ENCODE results near the gene MZT2B. TPM values are rescaled to one million over a fixed set of nuclear protein-coding genes. Genes with fewer than 3 reads are reported as not detected.
"Not testable (repeated sequence)": the region's sequence is repeated elsewhere in the genome, so short reads cannot be mapped to it uniquely, and the experiment has no call there.

Gene MZT2B
- total and polyA plus RNA-seq, 2 of the 13 experiments (the other 11 are each of a cell fraction or from before 2014, with no cell fraction given) = 253 to 410 TPM

- TF ChIP-seq GFI1 (CRISPR knock-in tag; IDR thresholded peaks at IDR 0.05; ENCODE audit: borderline replicate concordance) = peak; percentile 47; the same call in 1 of the 2 replicates
- peak; percentile 68 for TF ChIP-seq RFX3 (CRISPR knock-in tag; IDR thresholded peaks at IDR 0.05)
- peak; percentile 69 for TF ChIP-seq SAP130 (CRISPR knock-in tag; IDR thresholded peaks at IDR 0.05; ENCODE audit: low read depth)
- TF ChIP-seq GABPB1 (CRISPR knock-in tag; IDR thresholded peaks at IDR 0.05) = peak; percentile 32; the same call in 1 of the 2 replicates
These were observed 37.1 kb upstream of the MZT2B start, which contains the start of gene CCDC74B (continued) for GRCh38 chr2:130145006-130145414.

- DNase-seq (ENCODE audit: low spot score); CTCF ChIA-PET (ENCODE audit: low intra/inter-chr PET ratio, low total read pairs); H2AFZ ChIP-seq (ENCODE audit: low read length); H3K27ac ChIP-seq (ENCODE audit: extremely low read length, insufficient read depth, low read length); ATAC-seq; POLR2A ChIA-PET; H3K9ac ChIP-seq (ENCODE audit: insufficient read depth, low read depth, low read length); FAIRE-seq; intact Hi-C loops (cut with micrococcal nuclease; ENCODE audit: unreplicated experiment); H3K4me2 ChIP-seq (ENCODE audit: low read depth, low read length); H3K79me2 ChIP-seq (ENCODE audit: insufficient read depth, low read length); H3K9me3 ChIP-seq (ENCODE audit: low read length); BruUV-seq (replicated peaks); H3K27me3 ChIP-seq (ENCODE audit: control insufficient read depth in 1 of 2, insufficient read depth in 2 of 2, low read length in 2 of 2); H3K4me1 ChIP-seq (ENCODE audit: insufficient read depth, low read length); H4K20me1 ChIP-seq (ENCODE audit: insufficient read depth, low read length); H3K4me3 ChIP-seq (replicated peaks in 1 of 3; ENCODE audit: insufficient read depth in 1 of 3, low read depth in 2 of 3, low read length in 3 of 3); in situ Hi-C loops (cut with HindIII; ENCODE audit: extremely low pct_ligation_motif_present, low pct_unique_long_range_greater_than_20kb): not testable (repeated sequence)
- H3K36me3 ChIP-seq (replicated peaks in 1 of 2; ENCODE audit: control insufficient read depth in 1 of 2, insufficient read depth in 2 of 2, low read length in 2 of 2) = peaks cover 5 to 15% of the 10 kb centered on the region in 2 experiments; a peak in 4 of 5 replicates
- WGBS (ENCODE audit: low lambda C conversion rate) = 36% methylated on average over 6 of the region's 6 CpGs
These were observed 33.5 kb upstream of the MZT2B start for GRCh38 chr2:130148515-130148914.

- no peaks in the 10 kb centered on the region for H3K4me1 ChIP-seq (ENCODE audit: insufficient read depth, low read length)
- ChIA-PET POLR2A (no interaction called here), CTCF (ENCODE audit: low intra/inter-chr PET ratio, low total read pairs) (no interaction called here)
- no peak overlapping the region for H3K27ac ChIP-seq (ENCODE audit: extremely low read length, insufficient read depth, low read length)
- H2AFZ ChIP-seq (ENCODE audit: low read length) = no peak overlapping the region
- H3K27me3 ChIP-seq (ENCODE audit: control insufficient read depth in 1 of 2, insufficient read depth in 2 of 2, low read length in 2 of 2) = no peaks in the 10 kb centered on the region
- WGBS (ENCODE audit: low lambda C conversion rate) = 96% methylated on average over 23 of the region's 23 CpGs
- no peaks in the 10 kb centered on the region for H4K20me1 ChIP-seq (ENCODE audit: insufficient read depth, low read length)
- H3K4me3 ChIP-seq (replicated peaks in 1 of 3; ENCODE audit: insufficient read depth in 1 of 3, low read depth in 2 of 3, low read length in 3 of 3) = no peak overlapping the region
- intact Hi-C loops (cut with micrococcal nuclease; ENCODE audit: unreplicated experiment) (no loop called here), in situ Hi-C loops (cut with HindIII; ENCODE audit: extremely low pct_ligation_motif_present, low pct_unique_long_range_greater_than_20kb) (loop anchor here (10.0 kb wide), 1 partner anchor 184 kb away; no protein-coding TSS in a partner anchor)
- no TSS peak for BruUV-seq (replicated peaks)
- ATAC-seq (no peak), DNase-seq (ENCODE audit: low spot score) (no peak), FAIRE-seq (no peak)
- H3K9ac ChIP-seq (ENCODE audit: insufficient read depth, low read depth, low read length) = no peak overlapping the region
- no peaks in the 10 kb centered on the region for H3K79me2 ChIP-seq (ENCODE audit: insufficient read depth, low read length)
- H3K36me3 ChIP-seq (replicated peaks in 1 of 2; ENCODE audit: control insufficient read depth in 1 of 2, insufficient read depth in 2 of 2, low read length in 2 of 2) = peaks cover 10 to 29% of the 10 kb centered on the region in 2 experiments; a peak in 4 of 5 replicates
- H3K9me3 ChIP-seq (ENCODE audit: low read length) = no peaks in the 10 kb centered on the region
- no peak overlapping the region for H3K4me2 ChIP-seq (ENCODE audit: low read depth, low read length)
- TF ChIP-seq MYPOP (CRISPR knock-in tag; IDR thresholded peaks at IDR 0.05) (no peak), PAF1 (CRISPR knock-in tag; IDR thresholded peaks at IDR 0.05) (no peak), ZSCAN9 (CRISPR knock-in tag; IDR thresholded peaks at IDR 0.05; ENCODE audit: borderline replicate concordance) (no peak), ZBTB7B (CRISPR knock-in tag; IDR thresholded peaks at IDR 0.05) (no peak), IRF9 (CRISPR knock-in tag; IDR thresholded peaks at IDR 0.05; ENCODE audit: borderline replicate concordance) (no peak), ARNT2 (CRISPR knock-in tag; IDR thresholded peaks at IDR 0.05; ENCODE audit: low read depth) (no peak), ZMYM4 (CRISPR knock-in tag; IDR thresholded peaks at IDR 0.05) (no peak), ZNF816 (CRISPR knock-in tag; IDR thresholded peaks at IDR 0.05; ENCODE audit: borderline replicate concordance) (no peak), HIVEP1 (CRISPR knock-in tag; IDR thresholded peaks at IDR 0.05) (no peak), TOPORS (CRISPR knock-in tag; IDR thresholded peaks at IDR 0.05) (no peak), ZC3H13 (CRISPR knock-in tag; IDR thresholded peaks at IDR 0.05) (peak; percentile 81; the same call in 1 of the 2 replicates)
These were observed 31.6 kb upstream of the MZT2B start for GRCh38 chr2:130150181-130151144.

Data from HepG2 (cell line).